HG02852 (cell line): ENCODE measurements around the gene CAPN10.

Experiments
- ATAC-seq: cut with Tn5 transposase; IDR thresholded peaks from one replicate; pipeline ENCODE4 v1.9.1; 2021; ENCODE audit warnings: mild to moderate bottlenecking, moderate library complexity; ENCODE audit not compliant: unreplicated experiment

The CAPN10 gene

DNA sequence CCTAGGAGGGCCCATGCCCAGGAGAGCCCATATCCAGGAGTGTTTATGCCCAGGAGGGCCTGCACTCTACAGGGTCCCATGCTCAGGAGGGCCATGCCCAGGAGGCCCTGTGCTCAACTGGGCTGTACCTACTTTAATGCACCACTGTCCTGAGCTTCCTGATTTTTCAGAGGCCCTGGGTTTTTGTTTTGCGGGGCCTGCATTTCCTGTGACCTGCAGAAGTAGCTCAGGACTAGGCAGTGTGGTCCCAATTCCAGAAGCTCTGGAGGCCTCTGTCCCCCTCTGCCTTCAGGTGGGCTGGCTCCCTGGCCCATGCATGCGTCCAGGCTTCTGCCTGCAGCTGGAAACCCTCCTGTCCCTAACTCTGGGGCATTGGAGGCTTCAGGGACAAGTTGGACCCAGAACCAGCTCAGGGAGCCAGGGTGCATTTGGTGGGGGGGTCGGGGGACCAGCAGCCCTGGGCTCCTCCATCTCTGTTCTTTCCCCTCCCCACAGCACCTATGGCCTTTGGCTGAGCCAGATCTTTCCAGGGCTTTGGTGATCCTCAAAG is 49.5 kb downstream of the CAPN10 start:
- no peak for ATAC-seq

DNA sequence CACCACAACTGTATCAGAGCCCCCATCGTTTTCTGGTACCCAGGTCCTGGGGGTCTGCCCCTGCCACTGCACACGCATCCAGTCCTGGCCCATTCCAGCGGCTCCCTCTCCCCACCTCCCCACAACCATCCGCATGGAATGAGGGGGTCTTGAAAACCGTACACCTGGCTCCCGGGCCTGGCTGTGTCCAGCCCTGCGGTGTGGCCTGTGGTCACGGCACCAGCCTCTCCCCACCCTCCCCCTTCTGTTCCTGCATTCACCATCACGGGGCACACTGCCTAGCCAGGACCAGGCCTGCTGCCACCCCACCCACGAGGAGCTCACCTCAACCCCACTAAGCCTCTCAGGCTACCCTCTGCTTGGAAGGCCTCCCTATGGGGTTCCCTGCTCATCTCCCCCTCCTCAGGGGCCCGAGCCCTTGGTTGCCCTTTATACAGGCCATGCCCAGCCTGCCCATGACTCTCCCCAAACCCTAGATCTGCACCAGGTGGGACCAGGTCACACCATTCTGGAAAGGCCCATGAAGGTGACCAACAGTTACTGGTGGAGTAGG is 50.1 kb downstream of the CAPN10 start:
- ATAC-seq, result no peak

DNA sequence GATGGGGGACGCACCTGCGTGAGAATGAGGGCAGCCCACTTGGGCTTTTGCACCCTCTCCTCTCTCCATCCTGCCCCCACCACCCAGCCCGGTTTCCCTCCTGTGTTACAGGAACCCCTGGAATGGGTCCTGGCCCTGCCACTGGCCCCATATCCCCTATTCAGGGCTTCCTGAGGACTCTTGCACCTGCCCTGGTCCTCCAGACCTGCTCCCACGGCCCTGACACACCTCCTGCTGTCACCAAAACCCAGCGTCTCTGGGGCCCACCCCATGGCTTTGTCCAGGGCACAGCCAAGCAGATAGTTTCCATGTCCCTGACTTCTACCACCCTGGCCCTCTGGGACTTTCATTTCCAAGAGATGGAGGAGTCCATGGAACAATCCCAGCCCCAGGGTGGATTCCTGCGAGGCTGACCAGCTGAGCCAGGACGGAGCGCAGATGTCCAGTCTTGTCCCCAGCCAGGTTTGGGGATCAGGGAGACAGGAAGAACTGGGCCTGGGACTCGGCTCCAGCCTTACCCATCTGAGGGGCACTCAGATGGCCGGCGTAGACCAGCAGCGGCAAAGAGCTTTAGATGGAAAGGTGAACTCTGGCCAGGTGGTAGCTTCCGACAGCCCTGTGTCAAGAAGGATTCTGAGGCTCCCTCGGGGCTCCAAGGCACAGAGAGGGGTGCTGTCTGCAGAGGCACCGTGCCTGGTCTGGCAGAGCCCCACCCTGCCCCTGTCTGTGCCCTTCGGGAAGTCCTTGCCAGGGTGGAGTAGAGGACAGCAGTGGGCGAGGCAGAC is 50.8 kb downstream of the CAPN10 start:
- ATAC-seq, result no peak

DNA sequence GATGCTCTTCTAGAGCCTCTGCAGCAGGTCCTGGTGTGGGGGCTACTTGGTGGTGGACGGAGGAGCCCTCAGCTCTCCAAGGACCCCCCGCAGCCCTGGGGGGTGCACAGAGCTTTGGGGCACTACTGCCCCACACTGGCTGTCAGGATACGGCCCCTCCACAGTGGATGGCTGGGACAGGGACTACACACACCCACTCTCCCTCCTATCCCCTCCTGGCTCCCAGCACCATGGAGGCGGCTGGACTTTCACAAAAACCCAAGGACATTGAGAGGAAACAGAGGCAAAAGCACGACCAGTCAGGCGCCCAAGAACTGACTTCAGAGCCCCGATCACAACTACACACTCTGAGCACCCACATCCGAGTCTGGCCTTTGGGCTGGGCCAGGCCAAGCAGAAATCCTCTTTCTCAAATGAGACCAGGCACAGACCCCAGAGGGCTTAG is 51.4 kb downstream of the CAPN10 start:
- no peak for ATAC-seq

DNA sequence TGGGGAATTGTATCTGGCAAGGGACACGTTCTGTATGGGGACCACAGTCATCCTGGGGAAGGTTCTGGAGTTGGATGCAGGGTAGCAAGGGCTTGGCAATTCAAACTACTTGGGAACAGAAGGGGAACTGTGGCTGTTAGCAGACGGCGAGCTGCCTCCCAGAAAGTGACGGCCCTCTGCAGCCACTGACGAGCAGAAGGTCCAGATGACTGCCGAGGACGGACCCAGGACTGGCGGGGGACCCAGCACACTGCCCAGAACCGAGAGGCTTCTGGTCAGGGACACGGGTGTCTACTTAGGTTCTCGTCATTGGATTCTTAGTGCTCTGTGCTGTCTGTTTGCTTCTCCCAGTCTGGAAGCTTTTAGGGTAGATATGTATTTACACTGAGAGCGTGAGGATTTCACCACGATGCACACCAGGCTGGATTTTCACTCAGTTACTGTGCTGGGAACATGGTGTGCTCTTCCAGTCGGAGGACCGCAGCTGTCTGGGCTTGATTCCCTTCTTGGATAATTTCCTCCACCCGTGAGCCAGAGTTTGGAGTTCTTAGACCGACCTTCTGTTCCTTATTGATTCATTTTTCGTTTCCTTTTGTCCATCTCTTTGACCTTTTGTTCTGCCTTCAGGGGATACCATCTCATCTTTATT is 52.1 kb downstream of the CAPN10 start:
- no peak for ATAC-seq

DNA sequence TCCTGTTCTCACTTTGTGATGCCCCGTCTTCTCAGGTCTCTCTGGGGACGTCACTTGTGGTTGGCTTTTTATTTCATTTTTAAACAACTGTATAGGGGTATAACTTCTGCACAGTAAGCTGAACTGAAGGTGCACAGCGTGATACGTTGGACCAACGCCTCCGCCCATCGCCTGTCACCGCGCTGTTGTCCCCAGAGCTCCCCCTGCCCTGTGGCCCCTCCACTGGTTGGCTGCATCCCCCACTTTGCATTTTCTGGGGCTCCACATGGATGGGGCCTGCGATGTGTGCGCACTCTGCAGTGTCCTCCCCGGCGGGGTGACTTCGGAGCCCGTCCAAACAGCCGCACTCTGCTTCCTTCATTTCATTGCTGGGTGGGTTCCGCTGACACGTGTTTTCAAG is 53.0 kb downstream of the CAPN10 start:
- no peak for ATAC-seq

DNA sequence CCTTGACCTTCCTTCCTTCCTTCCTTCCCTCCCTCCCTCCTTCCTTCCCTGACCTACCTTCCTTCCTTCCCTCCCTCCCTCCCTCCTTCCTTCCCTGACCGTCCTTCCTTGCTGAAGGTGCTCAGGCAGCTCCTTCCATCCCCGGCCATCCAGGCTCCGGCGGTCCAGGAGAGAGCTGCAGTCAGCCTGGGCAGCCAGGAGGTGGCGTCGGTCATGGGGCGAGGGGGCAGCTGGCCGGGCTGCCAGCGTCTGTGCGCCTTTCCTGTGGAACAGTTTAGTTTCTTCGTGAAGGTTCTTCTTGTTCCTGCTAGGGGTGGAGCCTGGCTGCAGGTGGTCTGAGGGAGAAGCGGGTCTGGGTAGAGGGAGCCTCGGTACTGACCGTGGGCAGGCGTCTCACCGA is 54.4 kb downstream of the CAPN10 start:
- ATAC-seq, result no peak

DNA sequence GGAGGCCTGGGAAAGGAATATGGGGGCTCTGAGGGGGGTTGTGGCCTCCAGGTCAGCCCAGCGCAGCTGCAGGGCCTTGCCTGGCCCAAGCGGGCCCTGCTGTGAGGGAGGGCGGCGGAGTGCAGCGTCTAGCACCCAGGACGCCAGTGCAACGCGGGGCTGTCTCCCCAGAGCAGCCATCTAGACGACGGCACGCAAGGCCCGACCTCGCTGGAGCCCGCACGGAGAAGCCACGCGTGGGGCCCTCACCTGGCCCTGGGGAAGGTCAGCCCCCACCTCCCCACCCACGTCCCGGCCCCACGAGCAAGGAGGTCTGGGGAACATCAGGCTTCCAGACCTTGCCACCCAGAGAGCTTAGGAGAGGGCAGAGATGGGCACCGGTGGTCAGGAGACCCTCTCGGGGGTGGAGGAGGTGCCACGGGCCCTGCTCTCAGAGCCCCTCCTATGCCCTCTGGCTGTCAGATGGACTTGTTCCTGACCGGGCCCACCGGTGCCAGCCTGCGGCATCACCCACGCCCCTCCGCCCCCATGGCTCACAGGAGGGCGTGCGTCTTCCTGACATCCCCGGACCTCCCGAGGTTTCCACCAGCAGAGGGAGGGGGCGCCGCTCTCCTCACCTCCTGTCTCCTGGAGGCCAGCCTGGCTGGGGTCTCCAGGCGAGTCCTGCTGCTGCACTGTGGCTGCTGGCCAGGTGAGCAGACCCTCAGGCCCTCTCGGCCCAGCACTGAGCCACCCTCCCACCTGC is 55.7 kb downstream of the CAPN10 start:
- no peak for ATAC-seq

DNA sequence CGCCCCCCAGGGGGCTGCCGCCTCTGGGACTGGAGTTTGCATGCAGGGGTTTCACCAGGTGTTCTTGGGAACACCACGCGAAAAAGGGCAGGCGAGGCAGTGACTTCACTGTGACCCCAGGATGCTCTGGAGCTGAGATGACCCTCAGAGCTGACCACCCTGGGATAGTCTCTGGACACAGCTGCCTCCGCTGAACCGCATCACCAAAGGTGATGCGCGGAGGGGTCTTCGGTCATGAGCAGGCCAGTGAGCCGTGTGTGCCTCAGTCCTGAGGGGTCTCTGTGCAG is 56.2 kb downstream of the CAPN10 start:
- no peak for ATAC-seq

DNA sequence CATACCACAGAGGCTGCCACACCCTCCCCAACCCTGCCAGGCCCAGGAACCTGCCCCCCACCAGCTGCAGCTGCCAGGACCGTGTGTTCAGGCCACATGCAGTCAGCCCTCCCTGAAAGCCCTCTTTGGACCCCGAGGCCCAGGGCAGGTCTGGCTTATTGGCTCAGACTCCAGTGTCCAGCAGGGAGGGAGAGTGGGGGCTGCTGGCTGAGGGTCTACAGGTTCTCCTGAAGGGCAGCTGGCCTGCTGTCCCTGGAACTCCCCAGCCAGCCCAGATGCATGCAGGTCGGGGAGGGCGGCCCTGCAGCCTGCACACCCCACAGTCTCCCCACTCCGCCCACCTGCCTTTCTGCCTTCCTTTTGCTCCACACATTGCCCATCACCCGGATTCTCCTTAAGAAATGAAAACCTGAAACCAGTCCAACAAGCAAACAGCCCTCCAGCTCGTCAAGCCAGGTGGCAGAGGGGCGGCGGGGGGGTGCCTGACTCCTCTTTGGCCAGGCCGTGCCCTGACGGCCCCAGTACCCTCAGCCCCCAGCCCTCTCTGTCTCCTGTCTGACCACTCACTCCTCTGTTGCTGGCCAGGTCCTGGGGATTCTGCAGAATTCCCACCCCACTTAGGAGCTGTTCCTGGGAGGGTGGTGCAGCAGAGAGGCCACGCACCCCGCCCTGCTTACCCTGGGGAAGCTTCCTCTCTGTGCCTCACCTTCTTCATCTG is 56.7 kb downstream of the CAPN10 start:
- no peak for ATAC-seq

DNA sequence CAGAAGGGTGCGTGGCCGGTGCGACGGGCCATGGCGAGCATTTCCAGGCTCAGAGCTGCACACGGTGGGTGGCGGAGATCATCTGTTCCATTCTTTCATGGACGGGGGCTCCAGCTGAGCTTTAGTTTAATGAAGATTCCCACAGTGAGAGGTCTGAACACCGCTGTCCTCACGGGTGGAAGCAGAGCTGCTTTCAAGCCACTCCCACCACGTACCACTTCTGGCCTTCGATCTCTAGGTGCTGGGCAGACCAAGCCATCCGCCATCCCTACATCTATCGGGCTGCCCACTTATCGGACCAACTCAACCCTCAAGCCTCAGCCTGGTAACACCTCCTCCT is 57.2 kb downstream of the CAPN10 start:
- no peak for ATAC-seq

DNA sequence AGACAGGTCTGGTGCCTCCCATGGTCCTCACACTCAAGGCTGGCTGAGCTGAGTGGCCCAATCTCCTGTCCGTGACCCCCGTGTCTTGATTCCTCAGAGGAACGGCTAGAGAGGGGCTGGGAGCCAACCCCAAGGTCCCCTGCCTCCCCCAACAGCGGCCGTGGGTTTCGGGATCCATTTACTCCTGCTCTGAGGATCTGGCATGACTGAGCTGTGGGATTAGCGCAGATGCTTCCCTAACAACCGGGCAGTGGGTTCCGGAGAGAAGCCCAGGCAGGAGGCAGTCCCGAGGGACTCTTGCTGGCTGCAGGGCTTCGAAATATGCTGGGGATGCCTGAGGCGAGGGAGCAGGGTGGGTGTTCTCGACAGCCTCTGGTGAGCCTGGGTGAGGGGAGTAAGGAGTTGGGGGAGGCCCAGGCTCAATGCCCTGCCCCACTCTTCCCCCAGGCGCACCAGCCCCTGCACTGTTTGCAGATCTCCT is 57.7 kb downstream of the CAPN10 start:
- ATAC-seq, result no peak

DNA sequence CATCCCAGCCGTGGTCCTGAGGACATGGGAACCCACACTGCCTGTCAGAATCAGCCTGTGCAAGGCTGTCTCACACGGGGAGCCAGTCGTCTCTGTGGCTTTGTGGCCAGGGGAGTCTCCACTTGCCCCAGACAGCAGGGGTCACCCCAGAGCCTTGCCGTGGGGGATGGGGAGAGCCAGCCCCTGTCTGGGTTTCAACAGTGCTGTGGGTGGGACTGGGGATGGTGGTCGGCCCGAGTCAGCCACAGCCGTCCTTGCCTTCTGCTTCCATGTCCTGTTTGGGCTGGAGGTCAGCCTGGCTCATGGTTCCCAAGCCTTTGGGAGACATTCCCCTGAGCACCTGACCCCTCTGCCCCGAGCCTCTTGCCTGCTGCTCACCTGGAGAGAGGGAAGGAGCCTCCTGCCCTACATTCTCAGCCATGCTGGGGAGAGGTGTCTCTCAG is 58.3 kb downstream of the CAPN10 start:
- no peak for ATAC-seq

DNA sequence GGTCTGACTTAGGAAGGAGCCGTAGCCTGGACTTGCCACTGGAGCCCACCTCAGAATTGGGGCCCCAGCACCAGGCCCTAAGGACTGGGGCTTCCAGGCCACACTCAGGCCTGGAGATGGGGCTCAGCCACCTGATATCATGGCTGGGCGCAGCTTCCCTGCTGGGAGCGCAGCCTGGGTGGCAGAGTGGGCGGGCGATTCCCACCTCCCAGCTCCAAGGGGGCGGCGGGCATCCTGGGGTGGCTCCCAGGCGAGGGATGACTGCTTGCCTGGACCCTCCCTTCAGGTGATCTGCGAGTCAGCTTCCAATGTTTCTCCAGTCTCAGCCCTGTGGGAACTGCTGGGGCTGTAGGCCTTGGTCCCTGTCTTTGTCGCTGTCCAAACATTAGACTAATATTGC is 58.8 kb downstream of the CAPN10 start:
- no peak for ATAC-seq

DNA sequence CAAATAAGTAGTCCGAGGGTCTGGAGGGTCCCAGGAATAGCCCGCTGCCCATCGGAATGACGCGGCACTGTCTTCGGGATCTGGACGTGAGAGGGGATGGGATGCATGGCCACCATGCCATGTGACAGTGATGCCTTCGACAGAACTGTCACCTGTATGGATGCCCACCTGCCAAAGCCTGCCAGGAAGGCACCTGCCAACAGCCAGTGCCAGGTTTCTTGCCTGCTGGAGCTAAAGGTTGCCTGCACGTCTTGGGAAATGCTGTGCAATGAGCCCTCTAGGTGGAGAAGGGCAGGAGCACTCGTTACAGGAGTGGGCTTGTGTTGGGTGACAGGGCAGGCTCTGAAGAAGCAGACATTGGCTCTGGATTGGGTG is 59.3 kb downstream of the CAPN10 start:
- ATAC-seq, result no peak

DNA sequence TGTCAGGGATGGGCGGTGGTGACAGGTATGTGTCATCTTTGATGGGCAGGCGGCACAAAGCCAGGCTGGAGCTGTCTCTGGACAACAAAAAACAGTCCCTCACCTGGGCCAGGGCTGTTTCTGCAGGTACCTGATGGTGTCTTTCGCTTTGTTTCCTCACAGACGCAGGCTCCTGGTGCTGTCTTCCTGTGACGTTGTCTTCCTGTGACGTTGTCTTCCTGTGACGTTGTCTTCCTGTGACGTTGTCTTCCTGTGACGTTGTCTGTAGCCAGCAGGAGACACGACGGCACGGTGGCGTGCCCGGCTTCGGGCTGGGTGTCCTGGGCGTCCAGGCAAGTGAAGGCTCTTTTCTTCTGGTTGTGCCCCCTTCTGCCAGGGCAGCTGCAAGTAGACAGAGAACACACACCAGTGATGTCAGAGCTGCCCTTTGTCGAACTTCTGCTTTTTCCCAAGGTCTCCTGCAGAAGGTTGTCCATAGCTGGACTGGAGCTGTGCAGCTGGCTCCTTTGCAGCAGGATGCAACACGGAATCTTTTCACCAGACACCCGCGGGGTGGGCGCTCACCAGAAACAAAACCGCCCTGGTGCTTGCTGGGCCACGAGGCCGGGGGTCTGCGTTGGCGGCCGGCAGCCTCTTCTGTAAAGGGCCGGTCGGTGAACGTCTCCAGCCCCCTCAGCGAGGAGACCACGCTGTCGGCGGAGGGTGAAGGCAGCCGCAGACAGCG is 59.8 kb downstream of the CAPN10 start:
- no peak for ATAC-seq

DNA sequence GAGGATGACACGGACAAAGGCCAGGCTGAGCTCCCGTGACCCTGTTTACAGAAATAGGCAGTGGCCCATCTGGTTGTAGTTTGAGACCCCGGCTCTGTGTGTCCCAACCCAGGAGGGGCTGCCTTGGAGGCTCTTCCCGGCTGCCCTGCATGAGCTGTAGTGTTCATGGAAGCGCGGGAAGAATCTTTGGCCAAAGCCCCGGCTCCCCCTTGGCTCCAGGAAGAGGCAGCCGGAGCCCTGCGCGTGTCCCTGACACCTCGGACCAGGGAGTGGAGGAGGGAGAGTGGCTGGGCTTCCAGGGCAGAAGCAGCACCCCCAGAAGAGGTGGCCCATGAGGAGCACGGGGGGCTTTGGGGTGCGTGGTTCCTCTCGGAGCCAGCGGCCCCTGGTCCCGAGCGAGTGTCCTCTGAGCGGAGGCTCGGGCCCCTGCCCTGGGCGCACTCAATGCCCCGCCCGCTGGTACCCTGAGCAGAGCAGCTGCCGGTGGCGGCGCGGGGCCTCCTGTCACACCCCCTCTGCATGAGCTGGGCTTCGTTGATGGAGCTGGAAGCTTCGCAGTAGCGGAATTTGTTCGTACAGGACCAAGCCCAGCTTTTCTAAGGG is 60.5 kb downstream of the CAPN10 start:
- no peak for ATAC-seq

DNA sequence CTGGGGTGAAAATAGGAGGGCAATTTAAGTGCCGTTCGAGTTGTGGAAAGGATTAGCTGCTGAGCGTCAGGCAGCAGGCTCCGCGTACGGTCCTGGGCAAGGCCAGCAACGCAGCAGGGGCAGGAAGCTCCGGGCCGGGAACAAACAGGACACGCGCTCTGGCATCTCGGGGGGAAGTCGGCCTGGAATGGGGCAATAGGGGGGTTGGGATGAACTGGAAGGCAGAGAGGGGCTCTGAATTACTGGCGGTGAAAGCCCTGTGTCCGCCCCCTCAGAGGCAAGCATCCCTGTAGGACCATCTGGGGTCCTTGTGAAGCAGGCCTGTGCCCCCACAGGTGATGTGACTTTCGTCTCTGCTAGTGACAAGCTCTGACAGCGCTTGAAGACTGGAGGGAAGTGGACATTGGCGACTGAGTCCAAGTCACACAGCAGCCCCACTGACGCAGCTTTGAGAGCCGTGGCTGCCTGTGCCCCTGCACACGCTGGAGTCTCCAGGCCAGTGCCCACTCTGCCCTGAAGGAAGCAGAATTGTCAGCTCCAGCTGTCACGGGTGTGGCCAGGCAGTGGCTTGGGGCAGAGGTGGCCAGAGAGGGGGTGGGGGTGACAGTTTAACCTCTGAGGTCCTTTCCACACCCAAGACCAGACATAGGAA is 61.1 kb downstream of the CAPN10 start:
- no peak for ATAC-seq

DNA sequence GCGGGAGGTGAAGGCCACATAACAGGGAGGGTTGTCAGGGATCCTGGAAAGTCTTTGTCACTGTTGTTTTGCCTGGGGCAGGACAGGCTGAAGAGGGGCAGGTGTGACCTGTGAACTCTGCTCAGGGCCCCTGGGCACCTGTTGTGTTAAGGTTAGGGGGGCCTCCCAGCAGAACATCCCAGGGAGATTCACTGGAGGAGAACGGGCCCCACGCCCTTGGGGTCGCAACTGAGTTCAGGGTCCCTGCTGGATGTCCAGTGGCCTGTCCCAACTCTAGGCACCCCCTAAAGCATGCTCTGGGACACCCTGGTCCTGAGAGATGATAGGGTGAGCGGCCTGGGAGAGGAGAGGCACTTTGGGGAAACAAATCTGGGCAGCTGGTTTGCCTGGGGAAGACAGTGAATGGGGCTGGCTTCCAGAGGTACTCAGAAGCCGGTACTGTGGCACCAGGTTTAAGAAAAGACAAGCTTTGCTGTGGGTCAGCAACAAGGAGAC is 61.7 kb downstream of the CAPN10 start:
- ATAC-seq, result no peak
